ENCODE results near the gene RGMB.

DNA sequence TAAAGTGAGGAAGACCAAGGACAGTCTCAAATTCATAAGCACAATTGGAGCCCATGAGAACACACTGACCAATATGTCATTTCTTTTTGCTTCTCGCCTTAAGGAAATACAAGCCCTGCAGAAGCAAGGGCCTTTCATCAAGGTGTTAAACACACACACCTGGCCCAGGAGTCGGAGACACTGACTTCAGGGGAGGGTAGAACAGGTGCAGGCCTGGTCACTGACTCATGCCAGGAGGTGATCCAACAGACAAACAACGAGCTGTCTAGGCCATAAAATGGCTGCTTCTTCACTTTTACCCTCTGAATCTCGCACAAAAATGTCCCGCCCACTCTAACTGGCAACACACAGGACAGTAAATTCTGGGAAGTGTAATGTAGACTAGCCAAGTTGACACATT is 62.7 kb downstream of the RGMB start:
- TF ChIP-seq, protein P1, sequence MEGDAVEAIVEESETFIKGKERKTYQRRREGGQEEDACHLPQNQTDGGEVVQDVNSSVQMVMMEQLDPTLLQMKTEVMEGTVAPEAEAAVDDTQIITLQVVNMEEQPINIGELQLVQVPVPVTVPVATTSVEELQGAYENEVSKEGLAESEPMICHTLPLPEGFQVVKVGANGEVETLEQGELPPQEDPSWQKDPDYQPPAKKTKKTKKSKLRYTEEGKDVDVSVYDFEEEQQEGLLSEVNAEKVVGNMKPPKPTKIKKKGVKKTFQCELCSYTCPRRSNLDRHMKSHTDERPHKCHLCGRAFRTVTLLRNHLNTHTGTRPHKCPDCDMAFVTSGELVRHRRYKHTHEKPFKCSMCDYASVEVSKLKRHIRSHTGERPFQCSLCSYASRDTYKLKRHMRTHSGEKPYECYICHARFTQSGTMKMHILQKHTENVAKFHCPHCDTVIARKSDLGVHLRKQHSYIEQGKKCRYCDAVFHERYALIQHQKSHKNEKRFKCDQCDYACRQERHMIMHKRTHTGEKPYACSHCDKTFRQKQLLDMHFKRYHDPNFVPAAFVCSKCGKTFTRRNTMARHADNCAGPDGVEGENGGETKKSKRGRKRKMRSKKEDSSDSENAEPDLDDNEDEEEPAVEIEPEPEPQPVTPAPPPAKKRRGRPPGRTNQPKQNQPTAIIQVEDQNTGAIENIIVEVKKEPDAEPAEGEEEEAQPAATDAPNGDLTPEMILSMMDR (IDR thresholded peaks at IDR 0.05; ENCODE audit: low read depth, low read length, missing input control), result no peak
- no peak for TF ChIP-seq JUND (IDR thresholded peaks at IDR 0.05)
- TF ChIP-seq, protein P2, sequence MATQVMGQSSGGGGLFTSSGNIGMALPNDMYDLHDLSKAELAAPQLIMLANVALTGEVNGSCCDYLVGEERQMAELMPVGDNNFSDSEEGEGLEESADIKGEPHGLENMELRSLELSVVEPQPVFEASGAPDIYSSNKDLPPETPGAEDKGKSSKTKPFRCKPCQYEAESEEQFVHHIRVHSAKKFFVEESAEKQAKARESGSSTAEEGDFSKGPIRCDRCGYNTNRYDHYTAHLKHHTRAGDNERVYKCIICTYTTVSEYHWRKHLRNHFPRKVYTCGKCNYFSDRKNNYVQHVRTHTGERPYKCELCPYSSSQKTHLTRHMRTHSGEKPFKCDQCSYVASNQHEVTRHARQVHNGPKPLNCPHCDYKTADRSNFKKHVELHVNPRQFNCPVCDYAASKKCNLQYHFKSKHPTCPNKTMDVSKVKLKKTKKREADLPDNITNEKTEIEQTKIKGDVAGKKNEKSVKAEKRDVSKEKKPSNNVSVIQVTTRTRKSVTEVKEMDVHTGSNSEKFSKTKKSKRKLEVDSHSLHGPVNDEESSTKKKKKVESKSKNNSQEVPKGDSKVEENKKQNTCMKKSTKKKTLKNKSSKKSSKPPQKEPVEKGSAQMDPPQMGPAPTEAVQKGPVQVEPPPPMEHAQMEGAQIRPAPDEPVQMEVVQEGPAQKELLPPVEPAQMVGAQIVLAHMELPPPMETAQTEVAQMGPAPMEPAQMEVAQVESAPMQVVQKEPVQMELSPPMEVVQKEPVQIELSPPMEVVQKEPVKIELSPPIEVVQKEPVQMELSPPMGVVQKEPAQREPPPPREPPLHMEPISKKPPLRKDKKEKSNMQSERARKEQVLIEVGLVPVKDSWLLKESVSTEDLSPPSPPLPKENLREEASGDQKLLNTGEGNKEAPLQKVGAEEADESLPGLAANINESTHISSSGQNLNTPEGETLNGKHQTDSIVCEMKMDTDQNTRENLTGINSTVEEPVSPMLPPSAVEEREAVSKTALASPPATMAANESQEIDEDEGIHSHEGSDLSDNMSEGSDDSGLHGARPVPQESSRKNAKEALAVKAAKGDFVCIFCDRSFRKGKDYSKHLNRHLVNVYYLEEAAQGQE (IDR thresholded peaks at IDR 0.05), result no peak
- no peak for TF ChIP-seq EGR1 (IDR thresholded peaks at IDR 0.05; ENCODE audit: low read depth in 2 of 2)
- TF ChIP-seq RXRA (IDR thresholded peaks at IDR 0.05), result no peak
- TF ChIP-seq GABPA (IDR thresholded peaks at IDR 0.05 in 1 of 2, conservative IDR thresholded peaks at IDR 0.05 in 1 of 2), result no peak
